Measurements from ENCODE around the gene GNPAT. TPM values are rescaled to one million over a fixed set of nuclear protein-coding genes. Genes with fewer than 3 reads are reported as not detected.
A peak's percentile ranks its signal among the peaks of the same experiment; 100 is the strongest.

Gene GNPAT
- total and polyA plus RNA-seq, 10 of the 15 experiments (the other 5 are each of a cell fraction or from before 2014, with no cell fraction given) = 24.0 to 70.6 (median 47.2) TPM

DNA sequence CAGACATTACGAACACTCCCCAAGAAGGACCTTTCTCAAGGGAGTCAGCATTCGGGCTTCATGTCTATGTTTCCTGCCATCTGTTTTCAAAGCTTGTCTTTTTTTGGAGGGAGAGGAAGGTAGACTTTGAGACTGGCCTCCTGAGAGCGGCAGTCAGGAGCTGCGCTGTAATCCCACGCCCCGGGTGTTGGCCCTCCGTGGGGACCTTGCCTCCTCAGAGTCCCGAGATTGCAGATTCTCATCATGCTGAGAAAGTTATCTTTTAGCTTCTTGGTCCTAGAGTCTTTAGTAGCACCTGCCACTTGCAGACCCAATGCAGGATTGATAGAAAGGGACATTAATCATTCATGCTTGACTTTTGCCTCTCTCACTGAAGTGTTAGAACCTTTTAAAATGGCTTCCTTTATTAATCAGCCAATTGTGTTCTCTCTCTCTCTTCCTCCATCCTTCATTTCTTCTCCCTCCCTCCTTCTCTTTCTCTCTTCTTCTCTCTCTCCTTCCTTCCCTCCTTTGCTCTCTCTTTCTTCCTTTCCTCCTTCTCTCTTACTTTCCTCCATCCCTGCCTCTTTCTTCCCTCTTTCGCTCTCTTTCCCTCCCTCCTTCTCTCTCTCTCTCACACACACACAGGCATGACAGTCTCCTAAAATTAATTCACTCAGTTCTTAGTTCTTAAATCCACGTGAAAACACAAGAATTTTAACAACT lies 25.2 kb upstream of the GNPAT start (continued):
- TF ChIP-seq, protein P1, sequence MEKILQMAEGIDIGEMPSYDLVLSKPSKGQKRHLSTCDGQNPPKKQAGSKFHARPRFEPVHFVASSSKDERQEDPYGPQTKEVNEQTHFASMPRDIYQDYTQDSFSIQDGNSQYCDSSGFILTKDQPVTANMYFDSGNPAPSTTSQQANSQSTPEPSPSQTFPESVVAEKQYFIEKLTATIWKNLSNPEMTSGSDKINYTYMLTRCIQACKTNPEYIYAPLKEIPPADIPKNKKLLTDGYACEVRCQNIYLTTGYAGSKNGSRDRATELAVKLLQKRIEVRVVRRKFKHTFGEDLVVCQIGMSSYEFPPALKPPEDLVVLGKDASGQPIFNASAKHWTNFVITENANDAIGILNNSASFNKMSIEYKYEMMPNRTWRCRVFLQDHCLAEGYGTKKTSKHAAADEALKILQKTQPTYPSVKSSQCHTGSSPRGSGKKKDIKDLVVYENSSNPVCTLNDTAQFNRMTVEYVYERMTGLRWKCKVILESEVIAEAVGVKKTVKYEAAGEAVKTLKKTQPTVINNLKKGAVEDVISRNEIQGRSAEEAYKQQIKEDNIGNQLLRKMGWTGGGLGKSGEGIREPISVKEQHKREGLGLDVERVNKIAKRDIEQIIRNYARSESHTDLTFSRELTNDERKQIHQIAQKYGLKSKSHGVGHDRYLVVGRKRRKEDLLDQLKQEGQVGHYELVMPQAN (conservative IDR thresholded peaks at IDR 0.05) = no peak
- TF ChIP-seq, protein P2, sequence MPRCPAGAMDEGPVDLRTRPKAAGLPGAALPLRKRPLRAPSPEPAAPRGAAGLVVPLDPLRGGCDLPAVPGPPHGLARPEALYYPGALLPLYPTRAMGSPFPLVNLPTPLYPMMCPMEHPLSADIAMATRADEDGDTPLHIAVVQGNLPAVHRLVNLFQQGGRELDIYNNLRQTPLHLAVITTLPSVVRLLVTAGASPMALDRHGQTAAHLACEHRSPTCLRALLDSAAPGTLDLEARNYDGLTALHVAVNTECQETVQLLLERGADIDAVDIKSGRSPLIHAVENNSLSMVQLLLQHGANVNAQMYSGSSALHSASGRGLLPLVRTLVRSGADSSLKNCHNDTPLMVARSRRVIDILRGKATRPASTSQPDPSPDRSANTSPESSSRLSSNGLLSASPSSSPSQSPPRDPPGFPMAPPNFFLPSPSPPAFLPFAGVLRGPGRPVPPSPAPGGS (IDR thresholded peaks at IDR 0.05; ENCODE audit: borderline replicate concordance, insufficient read depth, low read depth, low read length, poor library complexity, severe bottlenecking) = no peak
- TF ChIP-seq BACH1 (IDR thresholded peaks at IDR 0.05; ENCODE audit: borderline replicate concordance) (no peak), MXI1 (IDR thresholded peaks at IDR 0.05; ENCODE audit: low read depth, low read length) (no peak), ATF7 (IDR thresholded peaks at IDR 0.05; ENCODE audit: low read depth) (no peak), NBN (IDR thresholded peaks at IDR 0.05) (0 out of 2 replicates have a peak, but pooled peaks have one; percentile 52), GATAD2B (conservative IDR thresholded peaks at IDR 0.05; ENCODE audit: low read depth) (no peak), MEF2B (IDR thresholded peaks at IDR 0.05; ENCODE audit: partially characterized antibody, poor library complexity, severe bottlenecking) (peak; percentile 60), KLF5 (IDR thresholded peaks at IDR 0.05; ENCODE audit: partially characterized antibody) (no peak)
- TF ChIP-seq, protein P3, sequence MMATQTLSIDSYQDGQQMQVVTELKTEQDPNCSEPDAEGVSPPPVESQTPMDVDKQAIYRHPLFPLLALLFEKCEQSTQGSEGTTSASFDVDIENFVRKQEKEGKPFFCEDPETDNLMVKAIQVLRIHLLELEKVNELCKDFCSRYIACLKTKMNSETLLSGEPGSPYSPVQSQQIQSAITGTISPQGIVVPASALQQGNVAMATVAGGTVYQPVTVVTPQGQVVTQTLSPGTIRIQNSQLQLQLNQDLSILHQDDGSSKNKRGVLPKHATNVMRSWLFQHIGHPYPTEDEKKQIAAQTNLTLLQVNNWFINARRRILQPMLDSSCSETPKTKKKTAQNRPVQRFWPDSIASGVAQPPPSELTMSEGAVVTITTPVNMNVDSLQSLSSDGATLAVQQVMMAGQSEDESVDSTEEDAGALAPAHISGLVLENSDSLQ (IDR thresholded peaks at IDR 0.05) = peak; percentile 24; the same call in 1 of the 2 replicates
- TF ChIP-seq, protein P4, sequence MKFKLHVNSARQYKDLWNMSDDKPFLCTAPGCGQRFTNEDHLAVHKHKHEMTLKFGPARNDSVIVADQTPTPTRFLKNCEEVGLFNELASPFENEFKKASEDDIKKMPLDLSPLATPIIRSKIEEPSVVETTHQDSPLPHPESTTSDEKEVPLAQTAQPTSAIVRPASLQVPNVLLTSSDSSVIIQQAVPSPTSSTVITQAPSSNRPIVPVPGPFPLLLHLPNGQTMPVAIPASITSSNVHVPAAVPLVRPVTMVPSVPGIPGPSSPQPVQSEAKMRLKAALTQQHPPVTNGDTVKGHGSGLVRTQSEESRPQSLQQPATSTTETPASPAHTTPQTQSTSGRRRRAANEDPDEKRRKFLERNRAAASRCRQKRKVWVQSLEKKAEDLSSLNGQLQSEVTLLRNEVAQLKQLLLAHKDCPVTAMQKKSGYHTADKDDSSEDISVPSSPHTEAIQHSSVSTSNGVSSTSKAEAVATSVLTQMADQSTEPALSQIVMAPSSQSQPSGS (IDR thresholded peaks at IDR 0.05; ENCODE audit: low read length) = no peak
- TF ChIP-seq, protein P5, sequence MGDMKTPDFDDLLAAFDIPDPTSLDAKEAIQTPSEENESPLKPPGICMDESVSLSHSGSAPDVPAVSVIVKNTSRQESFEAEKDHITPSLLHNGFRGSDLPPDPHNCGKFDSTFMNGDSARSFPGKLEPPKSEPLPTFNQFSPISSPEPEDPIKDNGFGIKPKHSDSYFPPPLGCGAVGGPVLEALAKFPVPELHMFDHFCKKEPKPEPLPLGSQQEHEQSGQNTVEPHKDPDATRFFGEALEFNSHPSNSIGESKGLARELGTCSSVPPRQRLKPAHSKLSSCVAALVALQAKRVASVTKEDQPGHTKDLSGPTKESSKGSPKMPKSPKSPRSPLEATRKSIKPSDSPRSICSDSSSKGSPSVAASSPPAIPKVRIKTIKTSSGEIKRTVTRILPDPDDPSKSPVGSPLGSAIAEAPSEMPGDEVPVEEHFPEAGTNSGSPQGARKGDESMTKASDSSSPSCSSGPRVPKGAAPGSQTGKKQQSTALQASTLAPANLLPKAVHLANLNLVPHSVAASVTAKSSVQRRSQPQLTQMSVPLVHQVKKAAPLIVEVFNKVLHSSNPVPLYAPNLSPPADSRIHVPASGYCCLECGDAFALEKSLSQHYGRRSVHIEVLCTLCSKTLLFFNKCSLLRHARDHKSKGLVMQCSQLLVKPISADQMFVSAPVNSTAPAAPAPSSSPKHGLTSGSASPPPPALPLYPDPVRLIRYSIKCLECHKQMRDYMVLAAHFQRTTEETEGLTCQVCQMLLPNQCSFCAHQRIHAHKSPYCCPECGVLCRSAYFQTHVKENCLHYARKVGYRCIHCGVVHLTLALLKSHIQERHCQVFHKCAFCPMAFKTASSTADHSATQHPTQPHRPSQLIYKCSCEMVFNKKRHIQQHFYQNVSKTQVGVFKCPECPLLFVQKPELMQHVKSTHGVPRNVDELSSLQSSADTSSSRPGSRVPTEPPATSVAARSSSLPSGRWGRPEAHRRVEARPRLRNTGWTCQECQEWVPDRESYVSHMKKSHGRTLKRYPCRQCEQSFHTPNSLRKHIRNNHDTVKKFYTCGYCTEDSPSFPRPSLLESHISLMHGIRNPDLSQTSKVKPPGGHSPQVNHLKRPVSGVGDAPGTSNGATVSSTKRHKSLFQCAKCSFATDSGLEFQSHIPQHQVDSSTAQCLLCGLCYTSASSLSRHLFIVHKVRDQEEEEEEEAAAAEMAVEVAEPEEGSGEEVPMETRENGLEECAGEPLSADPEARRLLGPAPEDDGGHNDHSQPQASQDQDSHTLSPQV (IDR thresholded peaks at IDR 0.05) = no peak

Data from GM12878 (cell line).